Activated T-cell treated with anti-CD3 and anti-CD28 coated beads, Interleukin-2, amount 50 U/mL, for 72 hours (primary cell): Measurements from ENCODE around the gene KLK7. TPM values are rescaled to one million over a fixed set of nuclear protein-coding genes. Genes with fewer than 3 reads are reported as not detected.
A peak's percentile ranks its signal among the peaks of the same experiment; 100 is the strongest.

Experiments
- ATAC-seq, 2 donors: fragments of 150-1000 bp; cut with Tn5 transposase; replicated peaks in 1 of 2; 2 replicates each; pipeline ENCODE4 v1.10.0; 2021; ENCODE audit warnings: moderate library complexity in 2 of 2, mild to moderate bottlenecking in 1 of 2
- DNase-seq, 2 donors: peaks; one replicate each; pipeline ENCODE4 v3.0.0; 2021 to 2022; ENCODE audit warnings: mixed read lengths in 1 of 2
- H3K27ac Mint-ChIP-seq: one replicate; pipeline ENCODE4 v1.8.0; 2022; ENCODE audit warnings: mild to moderate bottlenecking, moderate library complexity, mixed read lengths
- H3K27me3 Mint-ChIP-seq: one replicate; pipeline ENCODE4 v1.8.0; 2022; ENCODE audit warnings: low read depth, mixed read lengths
- H3K36me3 Mint-ChIP-seq, 2 donors: one replicate each; pipeline ENCODE4 v1.8.0; 2022; ENCODE audit warnings: mixed read lengths in 2 of 2, mild to moderate bottlenecking in 1 of 2; ENCODE audit not compliant: insufficient read depth in 2 of 2
- H3K4me1 Mint-ChIP-seq: one replicate; pipeline ENCODE4 v1.8.0; 2022; ENCODE audit warnings: low read depth, mixed read lengths
- H3K4me3 Mint-ChIP-seq, 2 donors: one replicate each; pipeline ENCODE4 v1.8.0; 2022; ENCODE audit warnings: mild to moderate bottlenecking in 2 of 2, mixed read lengths in 2 of 2, moderate library complexity in 2 of 2
- H3K9me3 Mint-ChIP-seq, 2 donors: one replicate each; pipeline ENCODE4 v1.8.0; 2022; ENCODE audit warnings: mixed read lengths in 2 of 2
- total RNA-seq, 2 donors: library from RNA; stranded (reverse); gene quantifications; one replicate each; pipeline ENCODE4 v1.2.3, GENCODE V29; 2022

The KLK7 gene
- total RNA-seq, 2 donors from 2014 or later: not detected

GRCh38 chr19:51020988-51021651, 37.4 kb upstream of the KLK7 start:
- H3K27ac Mint-ChIP-seq: no peak overlapping the region
- DNase-seq: no peak
- H3K4me3 Mint-ChIP-seq: no peak overlapping the region
- ATAC-seq: no peak
- H3K27me3 Mint-ChIP-seq: peaks cover 43% of the 10 kb centered on the region
- no peaks in the 10 kb centered on the region for H3K9me3 Mint-ChIP-seq
- peaks cover 21% of the 10 kb centered on the region for H3K4me1 Mint-ChIP-seq
- H3K36me3 Mint-ChIP-seq: peaks cover 3% of the 10 kb centered on the region in 2 donors

DNA sequence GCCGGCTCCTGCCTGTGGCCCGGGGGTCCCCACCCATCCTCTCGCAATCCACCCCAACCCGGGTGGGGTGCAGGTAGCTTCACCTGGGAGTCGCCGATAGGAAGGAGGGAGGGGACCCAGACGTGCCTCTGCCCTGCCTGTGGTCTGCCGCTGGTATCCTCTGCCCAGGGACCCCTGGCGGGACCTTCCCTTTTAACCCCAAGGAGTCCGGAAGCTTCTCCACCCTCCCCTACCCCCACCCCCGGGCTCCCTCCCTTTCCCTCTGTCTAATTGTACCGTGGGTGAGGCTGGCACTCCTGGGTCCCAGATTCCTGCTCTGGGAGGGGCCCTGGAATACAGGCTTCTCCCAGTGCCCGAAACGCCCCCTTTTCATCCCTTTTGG, 35.8 kb upstream of the KLK7 start, which contains the start of gene KLK10:
KLK10 (minus strand) TSS at position 166 of the 382 bp plus-strand sequence. CDS start 579 bp downstream, outside the sequence.
- Mint-ChIP-seq H3K27ac (no peak within 1 kb of the TSS), H3K4me3 (peak within 1 kb of the TSS; percentile 83 to 94), H3K27me3 (peaks cover 59% of the 10 kb centered on the region), H3K9me3 (no peaks in the 10 kb centered on the region), H3K36me3 (peaks cover 3 to 5% of the 10 kb centered on the region in 2 donors), H3K4me1 (peaks cover 21% of the 10 kb centered on the region)
- no peak for ATAC-seq
- no peak for DNase-seq

- peaks cover 3 to 5% of the 10 kb centered on the region in 2 donors for H3K36me3 Mint-ChIP-seq
- H3K27me3 Mint-ChIP-seq: peaks cover 64% of the 10 kb centered on the region
- peaks cover 21% of the 10 kb centered on the region for H3K4me1 Mint-ChIP-seq
- no peaks in the 10 kb centered on the region for H3K9me3 Mint-ChIP-seq
- peak overlapping the region; percentile 83 to 94 for H3K4me3 Mint-ChIP-seq
- H3K27ac Mint-ChIP-seq: no peak overlapping the region
- no peak for DNase-seq
- ATAC-seq: no peak
These were observed 35.2 kb upstream of the KLK7 start for GRCh38 chr19:51018745-51019543.

DNA sequence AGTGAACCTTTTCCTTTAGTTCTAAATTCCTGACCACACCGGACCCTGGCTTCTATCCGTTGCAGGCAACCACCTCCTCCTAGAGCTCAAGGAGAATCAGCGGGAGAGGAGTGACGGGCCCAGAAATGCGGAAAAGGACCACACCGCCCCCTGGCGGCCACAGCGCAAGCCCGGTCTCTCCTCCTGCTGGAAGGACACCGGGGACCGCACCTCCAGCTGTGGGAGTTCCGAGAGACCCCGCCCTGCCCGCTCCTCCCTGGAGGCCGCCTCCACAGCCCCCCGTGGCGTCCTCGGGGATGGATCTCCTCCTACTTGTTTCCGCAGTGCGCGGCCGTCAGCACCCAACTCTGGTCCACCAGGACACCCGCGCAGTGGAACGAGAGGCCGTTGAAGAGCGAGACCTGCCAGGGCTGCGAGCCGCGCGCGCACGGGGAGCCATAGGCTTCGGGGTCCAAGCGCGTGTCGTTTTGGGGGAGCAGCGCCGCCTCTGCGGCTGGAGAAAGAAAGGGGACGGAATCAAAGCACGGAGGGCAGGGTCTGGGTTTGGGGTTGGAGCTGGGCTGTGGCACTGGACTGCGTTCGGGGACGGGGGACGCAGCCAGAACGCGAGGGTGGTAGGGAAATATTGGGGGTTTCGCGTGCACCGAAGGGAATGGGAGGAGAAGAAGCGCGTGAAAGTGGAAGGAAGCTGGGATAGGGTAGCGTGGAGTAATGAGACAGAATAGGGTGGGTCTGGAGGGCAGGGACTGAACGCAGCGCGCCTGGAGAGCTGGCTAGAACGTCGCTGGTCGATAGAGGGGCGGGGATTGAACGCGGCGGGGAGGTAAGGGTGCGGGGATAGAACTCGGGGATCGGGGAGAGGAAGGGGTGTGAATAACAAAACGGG, 33.3 kb upstream of the KLK7 start:
- Mint-ChIP-seq H3K4me1 (peaks cover 21% of the 10 kb centered on the region), H3K9me3 (no peaks in the 10 kb centered on the region), H3K27me3 (peaks cover 72% of the 10 kb centered on the region), H3K4me3 (peak overlapping the region; percentile 50 to 70), H3K36me3 (peaks cover 3 to 5% of the 10 kb centered on the region in 2 donors), H3K27ac (no peak overlapping the region)
- peak in 1 of 2 donors; percentile 49 for ATAC-seq
- DNase-seq: peak; percentile 31 to 65

DNA sequence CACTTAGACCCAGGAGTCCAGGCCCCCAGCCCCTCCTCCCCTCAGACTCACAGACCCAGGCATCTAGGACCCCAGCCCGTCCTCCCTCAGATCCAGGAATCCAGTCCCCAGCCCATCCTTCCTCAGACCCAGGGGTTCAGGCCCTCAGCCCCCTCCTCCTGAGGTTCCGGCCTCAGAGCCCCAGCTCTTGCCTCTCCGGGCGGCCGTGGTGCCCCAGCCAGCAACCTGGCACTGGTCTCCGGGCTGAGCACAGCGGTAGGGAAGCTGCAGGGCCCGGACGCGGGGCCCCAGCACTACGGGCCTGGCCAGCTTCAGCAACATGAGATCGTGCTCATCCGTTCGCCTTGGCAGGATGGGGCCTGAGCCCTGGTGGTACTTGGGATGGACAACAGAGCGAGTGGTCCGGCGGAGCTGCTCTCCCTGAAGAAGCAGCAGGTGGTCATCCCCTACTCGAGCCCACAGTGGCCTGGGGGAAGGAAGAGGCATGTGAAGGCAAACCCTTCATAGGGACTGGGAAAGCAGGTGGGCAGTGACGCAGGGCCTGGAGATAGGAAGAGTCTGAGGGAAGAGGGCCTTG, 32.1 kb upstream of the KLK7 start:
- Mint-ChIP-seq H3K36me3 (peaks cover 3 to 5% of the 10 kb centered on the region in 2 donors), H3K27ac (no peak overlapping the region), H3K4me3 (no peak overlapping the region), H3K27me3 (peaks cover 72% of the 10 kb centered on the region), H3K9me3 (no peaks in the 10 kb centered on the region), H3K4me1 (peaks cover 21% of the 10 kb centered on the region)
- DNase-seq (no peak), ATAC-seq (no peak)

DNA sequence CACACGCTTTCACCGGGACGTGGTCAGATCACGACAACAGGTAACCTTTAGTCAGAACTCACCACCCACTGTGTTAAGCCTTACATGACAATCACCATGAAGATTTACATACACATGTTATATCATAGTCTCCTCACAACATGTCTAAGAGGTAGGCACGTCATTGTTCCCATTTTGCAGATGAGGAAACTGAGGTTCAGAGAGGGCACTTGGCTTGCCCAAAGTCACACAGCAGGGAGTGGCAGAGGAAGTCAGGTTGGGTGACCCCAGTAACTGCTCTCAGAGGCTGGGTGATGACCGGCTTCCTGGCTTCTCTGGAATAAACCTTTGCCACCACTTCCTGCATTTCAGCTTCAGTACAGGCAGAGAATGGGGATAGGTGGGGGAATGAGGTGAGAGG, 30.5 kb upstream of the KLK7 start:
- Mint-ChIP-seq H3K27me3 (peaks cover 66% of the 10 kb centered on the region), H3K4me1 (peaks cover 21% of the 10 kb centered on the region), H3K9me3 (no peaks in the 10 kb centered on the region), H3K27ac (no peak overlapping the region), H3K36me3 (peaks cover 3 to 5% of the 10 kb centered on the region in 2 donors), H3K4me3 (no peak overlapping the region)
- DNase-seq: no peak
- ATAC-seq: no peak

DNA sequence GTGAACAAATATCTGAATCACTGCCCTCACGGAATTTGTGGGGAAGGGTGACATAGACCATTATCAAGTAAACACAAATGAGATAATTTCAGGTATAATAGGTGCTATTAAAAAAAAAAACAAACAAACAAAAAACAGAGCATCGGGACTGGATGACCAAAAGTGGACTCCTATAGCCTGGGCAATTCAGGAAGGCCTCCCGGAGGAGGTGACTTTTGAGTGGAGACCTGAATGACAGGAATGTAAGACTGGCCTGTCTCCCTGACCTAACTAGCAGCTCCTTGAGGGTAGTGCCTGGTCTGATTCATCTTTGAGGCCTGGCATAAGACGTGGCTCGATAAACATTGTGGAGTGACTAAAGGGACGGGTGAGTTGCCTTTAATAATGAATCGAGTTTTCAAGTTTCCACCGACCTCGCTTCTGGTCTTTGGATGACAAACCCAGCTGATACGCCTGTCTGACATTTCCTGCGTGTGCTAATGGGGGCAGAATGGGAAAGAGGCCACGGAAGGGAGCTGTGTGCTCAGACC, 29.0 kb upstream of the KLK7 start:
- Mint-ChIP-seq H3K4me1 (peaks cover 10% of the 10 kb centered on the region), H3K9me3 (no peaks in the 10 kb centered on the region), H3K36me3 (peaks cover 0 to 2% of the 10 kb centered on the region in 2 donors), H3K27ac (no peak overlapping the region), H3K4me3 (no peak overlapping the region), H3K27me3 (peaks cover 55% of the 10 kb centered on the region)
- DNase-seq (no peak), ATAC-seq (no peak)

- H3K9me3 Mint-ChIP-seq: no peaks in the 10 kb centered on the region
- H3K27ac Mint-ChIP-seq: no peak overlapping the region
- no peak for DNase-seq
- H3K4me1 Mint-ChIP-seq: no peaks in the 10 kb centered on the region
- ATAC-seq: no peak
- no peak overlapping the region for H3K4me3 Mint-ChIP-seq
- H3K36me3 Mint-ChIP-seq: no peaks in the 10 kb centered on the region
- peaks cover 30% of the 10 kb centered on the region for H3K27me3 Mint-ChIP-seq
These were observed 26.5 kb upstream of the KLK7 start for GRCh38 chr19:51010066-51010795.

GRCh38 chr19:51009061-51009891, 25.6 kb upstream of the KLK7 start:
- no peak for DNase-seq
- Mint-ChIP-seq H3K9me3 (no peaks in the 10 kb centered on the region), H3K36me3 (no peaks in the 10 kb centered on the region), H3K27me3 (peaks cover 20% of the 10 kb centered on the region), H3K4me3 (no peak overlapping the region), H3K27ac (no peak overlapping the region), H3K4me1 (no peaks in the 10 kb centered on the region)
- no peak for ATAC-seq

DNA sequence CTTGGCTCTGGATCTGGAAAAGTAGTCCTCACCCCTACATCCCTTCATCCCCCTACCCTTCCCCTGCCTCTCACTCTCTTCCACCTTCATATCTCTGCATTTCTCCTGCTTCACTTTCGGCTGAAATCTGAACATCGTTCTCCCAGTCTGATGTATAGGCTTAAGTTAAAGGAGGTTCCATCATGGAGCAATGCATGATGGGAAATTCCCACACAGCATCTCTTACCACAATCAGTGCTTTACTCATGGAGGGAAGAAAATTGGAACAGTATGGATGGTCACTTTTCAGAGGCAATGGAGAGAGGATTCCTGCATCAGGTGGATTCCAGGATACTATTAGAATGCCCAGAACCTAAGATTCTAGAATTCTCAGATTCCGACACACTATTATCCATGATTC, 23.8 kb upstream of the KLK7 start:
- Mint-ChIP-seq H3K36me3 (no peaks in the 10 kb centered on the region), H3K27me3 (peaks cover 13% of the 10 kb centered on the region), H3K4me1 (no peaks in the 10 kb centered on the region), H3K27ac (no peak overlapping the region), H3K9me3 (no peaks in the 10 kb centered on the region), H3K4me3 (no peak overlapping the region)
- ATAC-seq (no peak), DNase-seq (no peak)

DNA sequence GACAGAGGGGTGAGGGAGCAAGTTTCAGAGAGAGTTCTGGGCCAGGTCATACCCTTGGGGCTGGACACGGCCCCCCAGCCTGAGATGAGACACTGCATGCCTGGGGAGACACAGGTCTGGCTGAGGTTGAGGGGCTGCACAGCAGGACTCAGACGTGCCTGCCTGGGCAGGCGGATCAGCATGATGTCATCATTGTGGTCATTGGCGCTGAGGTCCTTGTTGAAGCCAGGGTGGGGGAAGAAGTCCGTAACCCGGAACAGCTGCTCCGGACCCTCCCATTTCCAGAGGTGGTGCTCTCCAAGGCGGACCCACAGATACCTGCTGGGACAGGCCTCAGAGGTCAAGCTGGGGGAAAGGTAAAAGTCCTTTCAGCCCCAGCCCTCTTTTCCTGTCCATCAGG, 22.7 kb upstream of the KLK7 start:
- ATAC-seq (no peak), DNase-seq (no peak)
- H3K9me3 Mint-ChIP-seq: no peaks in the 10 kb centered on the region
- no peak overlapping the region for H3K4me3 Mint-ChIP-seq
- H3K36me3 Mint-ChIP-seq: no peaks in the 10 kb centered on the region
- peaks cover 24% of the 10 kb centered on the region for H3K27me3 Mint-ChIP-seq
- no peaks in the 10 kb centered on the region for H3K4me1 Mint-ChIP-seq
- H3K27ac Mint-ChIP-seq: no peak overlapping the region
